IMR-90 (cell line): ENCODE results near the gene TMUB2. TPM values are rescaled to one million over a fixed set of nuclear protein-coding genes. Genes with fewer than 3 reads are reported as not detected.

Experiments used
- ATAC-seq: fragments of 200-7000 bp; cut with Tn5 transposase; 2 replicates; pipeline ENCODE4 v1.9.1; 2020; ENCODE audit warnings: low read depth, mild to moderate bottlenecking, moderate library complexity
- BruUV-seq: library from RNA; stranded (reverse); fragments of 400-500 nt; replicated peaks from 2 replicates; lab custom pipeline; 2021; lab: Mats Ljungman, UMichigan
- CTCF ChIA-PET: fragments of 300-600 bp; formaldehyde crosslinking; extraction: SDS; loops from one replicate; lab custom pipeline; 2021; ENCODE audit warnings: antibody characterized with exemption; lab: Yijun Ruan, JAX
- POLR2A ChIA-PET: fragments of 300-600 bp; sonication (Branson Sonifier 250); formaldehyde crosslinking; loops from one replicate; lab custom pipeline; 2022; ENCODE audit warnings: antibody characterized with exemption; ENCODE audit not compliant: unreplicated experiment; lab: Charles Lee
- DNase-seq: peaks from one replicate; pipeline ENCODE4 v3.0.0; 2013
- H2AFZ ChIP-seq: replicated peaks from 2 replicates; pipeline ENCODE3; 2013; ENCODE audit warnings: low read length, mild to moderate bottlenecking; ENCODE audit not compliant: poor library complexity
- H2AK5ac ChIP-seq: 2 replicates; pipeline ENCODE4 v1.6.1; 2013; ENCODE audit warnings: low read depth, low read length, inconsistent platforms
- H2AK9ac ChIP-seq: replicated peaks from 2 replicates; pipeline ENCODE3; 2013; ENCODE audit warnings: mild to moderate bottlenecking, low read depth, low read length, moderate library complexity; ENCODE audit not compliant: poor library complexity
- H2BK120ac ChIP-seq: 2 replicates; pipeline ENCODE4 v1.6.1; 2013; ENCODE audit warnings: low read depth, low read length, inconsistent platforms
- H2BK15ac ChIP-seq: 3 replicates; pipeline ENCODE4 v1.6.1; 2013; ENCODE audit warnings: low read depth, low read length, inconsistent platforms
- H2BK20ac ChIP-seq: 2 replicates; pipeline ENCODE4 v1.6.1; 2013; ENCODE audit warnings: low read depth, mild to moderate bottlenecking, inconsistent platforms, low read length, moderate library complexity
- H2BK5ac ChIP-seq: 2 replicates; pipeline ENCODE4 v1.6.1; 2013; ENCODE audit warnings: mild to moderate bottlenecking, low read depth, low read length, inconsistent platforms; ENCODE audit not compliant: poor library complexity, severe bottlenecking
- H3K14ac ChIP-seq: replicated peaks from 2 replicates; pipeline ENCODE4 v1.6.1; 2013; ENCODE audit warnings: low read depth, low read length, inconsistent platforms
- H3K18ac ChIP-seq: 2 replicates; pipeline ENCODE4 v1.6.1; 2013; ENCODE audit warnings: low read depth, low read length, control low read depth
- H3K23ac ChIP-seq: 2 replicates; pipeline ENCODE4 v1.6.1; 2013; ENCODE audit warnings: low read depth, low read length, inconsistent platforms
- H3K27ac ChIP-seq: 2 replicates; pipeline ENCODE4 v1.5.1; 2013; ENCODE audit warnings: mild to moderate bottlenecking, control low read depth, low read length; ENCODE audit not compliant: insufficient read depth
- H3K27me3 ChIP-seq: 2 replicates; pipeline ENCODE4 v1.6.1; 2013; ENCODE audit warnings: low read length; ENCODE audit not compliant: control insufficient read depth, insufficient read depth
- H3K36me3 ChIP-seq: 2 replicates; pipeline ENCODE4 v1.6.1; 2013; ENCODE audit warnings: low read length, mixed read lengths; ENCODE audit not compliant: control insufficient read depth, insufficient read depth
- H3K4ac ChIP-seq: 2 replicates; pipeline ENCODE4 v1.6.1; 2013; ENCODE audit warnings: low read depth, low read length, inconsistent platforms
- H3K4me1 ChIP-seq: 2 replicates; pipeline ENCODE4 v1.6.1; 2013; ENCODE audit warnings: low read length, mixed read lengths; ENCODE audit not compliant: control insufficient read depth, insufficient read depth
- H3K4me2 ChIP-seq: 2 replicates; pipeline ENCODE4 v1.6.1; 2013; ENCODE audit warnings: low read depth, mild to moderate bottlenecking, control low read depth, low read length, moderate library complexity
- H3K4me3 ChIP-seq: 2 replicates; pipeline ENCODE4 v1.5.1; 2013; ENCODE audit warnings: low read depth, mild to moderate bottlenecking, control low read depth, low read length, moderate library complexity; ENCODE audit not compliant: insufficient read depth
- H3K56ac ChIP-seq: 2 replicates; pipeline ENCODE4 v1.6.1; 2013; ENCODE audit warnings: low read length, inconsistent platforms; ENCODE audit not compliant: insufficient read depth; ENCODE audit errors: extremely low read depth
- H3K79me1 ChIP-seq, 2 experiments: 2 replicates each; pipeline ENCODE4 v1.6.1; 2013; ENCODE audit warnings: low read length in 2 of 2, inconsistent platforms in 1 of 2, low read depth in 1 of 2
- H3K9ac ChIP-seq: 2 replicates; pipeline ENCODE4 v1.6.1; 2013; ENCODE audit warnings: low read depth, low read length, control low read depth
- H3K9me1 ChIP-seq: 2 replicates; pipeline ENCODE4 v1.6.1; 2013; ENCODE audit warnings: low read length, inconsistent platforms; ENCODE audit not compliant: insufficient read depth
- H3K9me3 ChIP-seq: 2 replicates; pipeline ENCODE4 v1.6.1; 2013; ENCODE audit warnings: low read length; ENCODE audit not compliant: control insufficient read depth, insufficient read depth
- H4K20me1 ChIP-seq: 2 replicates; pipeline ENCODE4 v1.6.1; 2013; ENCODE audit warnings: low read length, inconsistent platforms; ENCODE audit not compliant: insufficient read depth
- H4K5ac ChIP-seq: 2 replicates; pipeline ENCODE4 v1.6.1; 2013; ENCODE audit warnings: mild to moderate bottlenecking, low read depth, low read length, control low read depth
- H4K8ac ChIP-seq, 2 experiments: 2 replicates each; pipeline ENCODE4 v1.6.1; 2013; ENCODE audit warnings: low read depth in 2 of 2, low read length in 2 of 2, control low read depth in 1 of 2, inconsistent platforms in 1 of 2
- H4K91ac ChIP-seq: 2 replicates; pipeline ENCODE4 v1.6.1; 2013; ENCODE audit warnings: low read depth, low read length, inconsistent platforms; ENCODE audit not compliant: insufficient read depth
- BHLHE40 ChIP-seq: fragments of 150-350 bp; IDR thresholded peaks from 2 replicates; pipeline ENCODE4 v1.6.1; 2016; ENCODE audit warnings: mild to moderate bottlenecking, low read depth, low read length
- CEBPB ChIP-seq: IDR thresholded peaks from 2 replicates; pipeline ENCODE4 v1.6.1; 2012; ENCODE audit warnings: low read depth, low read length, improper control_type of control experiment
- POLR2A ChIP-seq: IDR thresholded peaks from 2 replicates; pipeline ENCODE4 v1.6.1; 2012; ENCODE audit warnings: mild to moderate bottlenecking, low read depth, low read length
- RCOR1 ChIP-seq: IDR thresholded peaks from 2 replicates; pipeline ENCODE4 v1.6.1; 2012; ENCODE audit warnings: mild to moderate bottlenecking, low read length, improper control_type of control experiment; ENCODE audit not compliant: insufficient replicate concordance
- SMC3 ChIP-seq: fragments of 150-350 bp; IDR thresholded peaks from 2 replicates; pipeline ENCODE4 v1.6.1; 2016; ENCODE audit warnings: low read depth, mild to moderate bottlenecking, antibody characterized with exemption, low read length, moderate library complexity
- WGBS, 2 experiments: methylation state at CpG; one replicate each; pipeline versions ENCODE4 v1.1.5 to v1.1.7; 2013; ENCODE audit warnings: missing lambda C conversion rate in 2 of 2; ENCODE audit not compliant: insufficient read length in 1 of 2; ENCODE audit errors: extremely low coverage in 2 of 2; 5-methylcytosine and 5-hydroxymethylcytosine counted together
- dilution Hi-C: fragments of 300-500 bp; cut with HindIII; formaldehyde crosslinking; loops from one replicate; pipeline ENCODE4 v1.14.3; 2018; ENCODE audit warnings: low sequenced_read_pairs; ENCODE audit not compliant: unreplicated experiment
- in situ Hi-C: fragments of 300-500 bp; cut with MboI; formaldehyde crosslinking; loops from 3 replicates; pipeline ENCODE4 v1.14.3; 2019; ENCODE audit warnings: low sequenced_read_pairs, inconsistent platforms, mixed read lengths
- intact Hi-C: fragments of 100-400 bp; cut with micrococcal nuclease; formaldehyde crosslinking; loops from 2 replicates; pipeline ENCODE4 v1.10.0; 2022
- polyA plus RNA-seq, 3 experiments: library from polyadenylated mRNA; depleted of rRNA; stranded (reverse); fragments of >200 nt; gene quantifications; 2 replicates each; pipeline ENCODE4 v1.2.3, GENCODE V29; 2012; ENCODE audit warnings: low replicate concordance in 1 of 3
- total RNA-seq: library from RNA; depleted of rRNA; stranded (reverse); fragments of >200 nt; gene quantifications from 2 replicates; pipeline ENCODE4 v1.2.3, GENCODE V29; 2012

The TMUB2 gene
- total and polyA plus RNA-seq, 2 of the 4 experiments (the other 2 are of a cell fraction), result 16.5 to 42.5 TPM

GRCh38 chr17:44144966-44145739, 41.6 kb upstream of the TMUB2 start:
- Histone ChIP-seq H3K79me1 (peaks cover 11 to 46% of the 10 kb centered on the region in 2 experiments), H4K8ac (no peak overlapping the region), H3K9me3 (no peaks in the 10 kb centered on the region), H3K18ac (no peak overlapping the region), H2BK15ac (no peak overlapping the region), H4K20me1 (peaks cover 4% of the 10 kb centered on the region; the same call in 1 of the 2 replicates), H3K9ac (no peak overlapping the region), H3K23ac (no peak overlapping the region), H3K4me3 (no peak overlapping the region), H2BK120ac (no peak overlapping the region), H3K14ac (no peak overlapping the region), H2AK9ac (no peak overlapping the region), H2BK20ac (no peak overlapping the region), H2AFZ (no peak overlapping the region), H3K4ac (no peak overlapping the region), H2AK5ac (no peak overlapping the region), H4K5ac (no peak overlapping the region), H2BK5ac (no peak overlapping the region), H3K56ac (no peak overlapping the region), H3K27me3 (no peaks in the 10 kb centered on the region), H3K4me1 (peaks cover 2% of the 10 kb centered on the region), H3K9me1 (peaks cover 4% of the 10 kb centered on the region; the same call in 1 of the 2 replicates), H4K91ac (no peak overlapping the region), H3K36me3 (peaks cover 14% of the 10 kb centered on the region; the same call in 1 of the 2 replicates), H3K4me2 (no peak overlapping the region), H3K27ac (no peak overlapping the region)
- ATAC-seq (no peak; the same call in 1 of the 2 replicates), DNase-seq (peak; percentile 71)
- WGBS, 2 experiments, result 100% methylated on average over 1 of the region's 7 CpGs; no CpG with 5 or more reads in 1 of the 2 experiments
- BruUV-seq, result no TSS peak
- dilution Hi-C loops (no loop called here), intact Hi-C loops (no loop called here), in situ Hi-C loops (no loop called here)
- TF ChIP-seq CEBPB (no peak), BHLHE40 (no peak), SMC3 (no peak), POLR2A (no peak), RCOR1 (no peak)
- ChIA-PET POLR2A (no interaction called here), CTCF (no interaction called here)
